Sciatic nerve (tissue), 2 donors: ENCODE results near the gene DXO. TPM values are rescaled to one million over a fixed set of nuclear protein-coding genes. Genes with fewer than 3 reads are reported as not detected.
"Not testable (repeated sequence)": the region's sequence is repeated elsewhere in the genome, so short reads cannot be mapped to it uniquely, and the experiment has no call there.

Source experiments
- ATAC-seq: fragments of 200-7000 bp; cut with Tn5 transposase; one replicate; pipeline ENCODE4 v1.9.1; 2020; ENCODE audit warnings: mild to moderate bottlenecking, moderate library complexity
- DNase-seq: peaks from one replicate; pipeline ENCODE4 v3.0.0-alpha.2; 2020; ENCODE audit warnings: low spot score
- intact Hi-C: fragments of 100-400 bp; cut with DNase I; formaldehyde crosslinking; loops from one replicate; pipeline ENCODE4 v1.14.2; 2022
- microRNA-seq: library from miRNA; unstranded; fragments of <30 nt; microRNA quantifications from one replicate; pipeline ENCODE4 v1.2.0, GENCODE V29; 2020
- total RNA-seq: library from RNA; stranded (reverse); fragmentation: NEBNext Ultra II Directional; extraction: Animal tissue kit (Norgen Biotek cat#: 25700); gene quantifications from one replicate; pipeline ENCODE4 v1.2.1, GENCODE V29; 2021
- donor health status: DM: no; HTN: no; CAD: no.
- donor health status: DM: no; HTN: no; CAD: no.

Gene DXO
- total RNA-seq, 1 donor from 2014 or later: 23.0 TPM

GRCh38 chr6:31943742-31944141 lies 28.2 kb downstream of the DXO start:
- DNase-seq (no peak), ATAC-seq (no peak)
- intact Hi-C loops: no loop called here

GRCh38 chr6:31940256-31940664 lies 31.7 kb downstream of the DXO start:
- ATAC-seq (no peak), DNase-seq (no peak)
- intact Hi-C loops: no loop called here

DNA sequence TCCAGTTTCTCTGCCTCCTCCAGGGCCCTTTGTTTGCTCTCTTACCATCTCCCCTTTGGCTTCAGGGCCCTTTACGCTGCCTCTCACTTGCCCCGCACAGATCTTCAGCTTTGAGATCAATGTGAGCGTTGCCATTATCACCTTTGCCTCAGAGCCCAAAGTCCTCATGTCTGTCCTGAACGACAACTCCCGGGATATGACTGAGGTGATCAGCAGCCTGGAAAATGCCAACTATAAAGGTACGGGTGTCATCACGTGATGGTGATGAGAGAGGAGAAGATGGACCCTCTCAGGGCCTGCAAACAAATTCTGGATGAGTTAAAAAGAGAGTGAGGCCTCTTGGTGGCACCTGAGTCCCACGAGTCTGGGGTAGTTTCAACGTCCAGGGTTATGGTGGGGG lies 36.1 kb downstream of the DXO start:
- intact Hi-C loops: no loop called here
- ATAC-seq (no peak), DNase-seq (no peak)

DNA sequence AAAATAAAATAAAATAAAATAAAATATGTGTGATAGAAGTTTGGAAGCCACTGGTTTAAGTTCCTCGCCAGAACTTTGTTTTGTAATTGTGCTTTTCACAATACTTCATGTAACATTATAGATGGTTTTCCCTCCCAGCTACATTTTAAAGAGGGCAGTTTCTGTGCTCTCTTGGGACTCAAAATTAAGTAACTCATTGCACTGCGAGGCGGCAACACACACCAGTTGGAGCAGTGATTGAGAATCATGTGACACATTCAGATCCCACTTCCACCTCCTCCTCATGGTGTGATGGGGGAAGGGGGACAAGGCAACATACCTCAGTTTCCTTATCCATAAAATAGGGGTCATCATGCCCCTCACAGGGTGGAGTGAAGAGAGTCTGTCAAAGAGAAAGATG lies 36.9 kb downstream of the DXO start:
- intact Hi-C loops: no loop called here
- no peak for DNase-seq
- no peak for ATAC-seq

GRCh38 chr6:31933537-31933936 lies 38.4 kb downstream of the DXO start:
- no peak for DNase-seq
- ATAC-seq: peak; percentile 36
- intact Hi-C loops: no loop called here

DNA sequence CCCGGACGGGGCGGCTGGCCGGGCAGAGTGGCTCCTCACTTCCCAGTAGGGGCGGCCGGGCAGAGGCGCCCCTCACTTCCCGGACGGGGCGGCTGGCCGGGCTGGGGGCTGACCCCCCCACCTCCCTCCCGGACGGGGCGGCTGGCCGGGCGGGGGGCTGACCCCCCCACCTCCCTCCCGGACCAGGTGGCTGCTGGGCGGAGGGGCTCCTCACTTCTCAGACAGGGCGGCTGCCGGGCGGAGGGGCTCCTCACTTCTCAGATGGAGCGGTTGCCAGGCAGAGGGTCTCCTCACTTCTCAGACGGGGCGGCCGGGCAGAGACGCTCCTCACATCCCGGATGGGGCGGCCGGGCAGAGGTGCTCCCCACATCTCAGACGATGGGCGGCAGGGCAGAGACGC lies 39.8 kb downstream of the DXO start:
- ATAC-seq, intact Hi-C loops, DNase-seq: not testable (repeated sequence)

DNA sequence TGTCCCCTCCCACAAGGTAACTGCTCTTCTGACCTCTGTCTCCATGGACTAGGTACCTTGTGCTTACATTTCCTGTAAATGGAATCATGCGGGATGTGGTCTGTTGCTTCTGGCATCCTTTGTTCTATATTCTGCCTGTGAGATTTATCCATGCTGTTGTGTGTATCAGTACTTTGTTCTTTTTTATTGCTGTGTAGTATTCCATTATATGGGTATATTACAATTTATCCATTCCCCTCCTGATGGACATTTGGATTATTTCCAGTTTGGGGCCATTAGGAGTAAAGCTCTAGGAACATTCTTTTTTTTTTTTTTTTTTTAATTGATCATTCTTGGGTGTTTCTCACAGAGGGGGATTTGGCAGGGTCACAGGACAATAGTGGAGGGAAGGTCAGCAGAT lies 41.0 kb downstream of the DXO start:
- ATAC-seq (no peak), DNase-seq (no peak)
- intact Hi-C loops: no loop called here

DNA sequence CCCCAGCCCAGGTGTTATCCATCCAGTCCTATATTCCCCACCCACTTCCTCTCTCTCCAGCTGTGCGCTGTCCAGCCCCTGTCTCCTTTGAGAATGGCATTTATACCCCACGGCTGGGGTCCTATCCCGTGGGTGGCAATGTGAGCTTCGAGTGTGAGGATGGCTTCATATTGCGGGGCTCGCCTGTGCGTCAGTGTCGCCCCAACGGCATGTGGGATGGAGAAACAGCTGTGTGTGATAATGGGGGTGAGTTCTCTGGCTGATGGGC lies 43.3 kb downstream of the DXO start:
- no peak for DNase-seq
- no peak for ATAC-seq

DNA sequence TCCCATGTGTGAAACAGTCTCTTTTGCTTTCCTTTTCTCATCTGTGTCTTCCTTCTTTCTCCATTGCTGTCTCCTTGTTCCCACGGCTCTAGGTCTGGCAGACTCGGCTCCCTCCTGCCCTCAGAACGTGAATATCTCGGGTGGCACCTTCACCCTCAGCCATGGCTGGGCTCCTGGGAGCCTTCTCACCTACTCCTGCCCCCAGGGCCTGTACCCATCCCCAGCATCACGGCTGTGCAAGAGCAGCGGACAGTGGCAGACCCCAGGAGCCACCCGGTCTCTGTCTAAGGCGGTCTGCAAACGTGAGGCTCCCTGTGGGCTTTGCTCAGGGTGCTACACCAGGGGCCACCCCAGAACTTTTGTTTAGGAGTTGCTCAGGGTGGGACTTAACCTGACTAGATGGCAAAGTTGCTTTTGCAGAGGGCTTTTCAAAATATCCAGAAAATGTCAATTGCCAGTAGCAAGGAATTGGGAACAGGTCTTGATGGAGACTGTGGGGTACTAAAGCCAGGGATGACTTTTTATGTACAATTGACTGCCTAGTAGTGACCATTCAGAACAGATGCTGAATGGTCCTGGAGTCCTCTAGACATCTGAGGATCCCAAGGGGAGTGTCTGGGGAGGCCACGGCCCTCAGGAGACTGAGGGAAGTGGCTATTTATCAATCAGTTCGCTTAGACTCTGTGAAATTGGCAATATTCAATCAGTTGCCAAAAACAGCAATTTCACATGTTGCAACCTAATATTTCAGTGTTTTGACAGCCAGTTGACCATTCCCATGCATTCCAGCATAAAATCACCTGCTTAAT lies 43.9 kb downstream of the DXO start:
- DNase-seq (no peak), ATAC-seq (peak; percentile 42)
- intact Hi-C loops: no loop called here

More for the DNA sequence above, 43.3 kb downstream of the DXO start:
- intact Hi-C loops: no loop called here

DNA sequence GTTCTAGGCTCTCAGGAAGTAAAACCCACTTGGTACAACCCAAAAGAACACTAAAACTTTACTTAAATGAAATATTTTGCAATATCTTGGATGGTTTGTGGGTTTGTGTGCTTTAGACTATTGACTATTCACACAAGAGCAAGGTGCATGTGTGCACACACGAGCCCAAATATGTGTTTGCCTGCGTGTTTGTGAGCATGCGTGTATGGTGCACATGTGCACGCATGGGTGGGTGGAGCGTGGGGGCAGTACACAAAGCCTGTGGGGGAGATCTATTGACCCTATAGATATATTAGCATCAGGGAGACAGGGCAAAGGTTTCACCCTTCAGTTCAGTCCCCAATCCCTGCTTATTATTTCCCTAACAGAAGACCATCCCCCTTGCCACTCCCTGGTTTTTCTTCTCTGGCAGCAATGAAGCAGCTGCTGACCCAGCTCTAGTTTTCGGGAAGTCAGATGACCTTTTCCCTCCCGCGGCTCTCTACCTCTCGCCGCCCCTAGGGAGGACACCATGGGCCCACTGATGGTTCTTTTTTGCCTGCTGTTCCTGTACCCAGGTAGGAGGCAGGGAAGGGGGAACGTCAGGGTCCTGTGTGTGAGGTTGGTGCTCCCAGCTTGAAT lies 44.6 kb downstream of the DXO start, which contains the start of gene C2:
Gene C2, plus strand, starts transcription at position 476 of the 621 bp plus-strand sequence. Its CDS starts 36 bp downstream, at position 512.
- peak; percentile 36 for ATAC-seq
- no peak for DNase-seq
- intact Hi-C loops: no loop called here

DNA sequence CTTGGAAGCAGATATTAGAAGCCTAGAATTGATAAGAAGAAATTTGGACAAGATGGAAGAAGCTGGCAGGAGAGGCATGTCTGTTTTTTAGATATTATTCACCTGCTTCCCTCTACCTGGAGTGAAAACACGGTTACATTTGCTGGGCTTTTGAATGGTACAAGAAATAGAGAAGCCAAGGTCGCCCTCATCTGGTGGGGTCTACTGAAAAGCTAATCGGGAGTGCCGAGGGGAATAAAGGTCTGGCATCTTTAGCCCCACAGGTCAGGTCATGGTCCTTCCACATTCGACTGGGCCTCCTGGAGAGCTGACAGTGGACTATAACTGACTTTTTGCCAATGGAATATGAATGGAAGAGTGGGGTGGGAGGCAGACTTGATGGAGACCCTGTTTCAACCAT lies 49.0 kb downstream of the DXO start:
- ATAC-seq (no peak), DNase-seq (no peak)
- intact Hi-C loops: no loop called here

GRCh38 chr6:31920811-31921210 lies 51.1 kb downstream of the DXO start:
- DNase-seq (no peak), ATAC-seq (no peak)
- intact Hi-C loops: no loop called here

Small RNA genes within 50 kb of the gene (microRNA-seq; reads per million reads assigned to microRNA genes)
- gene MIR1236: not detected

Other genes with a start within 250 kb of the DXO start
- gene MPIG6B, start 248.8 kb downstream of the DXO start, total RNA-seq: 0.62 TPM
- gene DDAH2, start 242.8 kb downstream of the DXO start, total RNA-seq: 124 TPM
- gene CLIC1, start 235.6 kb downstream of the DXO start, total RNA-seq: 239 TPM
- gene MSH5, start 232.1 kb downstream of the DXO start, total RNA-seq: 21.2 TPM
- 4.9 TPM for gene SAPCD1, start 209.5 kb downstream of the DXO start, total RNA-seq
- gene VWA7, start 194.8 kb downstream of the DXO start, total RNA-seq: 0.94 TPM
- gene VARS1, start 176.4 kb downstream of the DXO start, total RNA-seq: 42.3 TPM
- gene LSM2, start 165.2 kb downstream of the DXO start, total RNA-seq: 30.1 TPM
- gene HSPA1L, start 156.9 kb downstream of the DXO start, total RNA-seq: 2.8 TPM
- gene HSPA1A, start 156.6 kb downstream of the DXO start, total RNA-seq: 195 TPM
- gene HSPA1B, start 144.4 kb downstream of the DXO start, total RNA-seq: 181 TPM
- gene NEU1, start 109.3 kb downstream of the DXO start, total RNA-seq: 22.1 TPM
- gene SLC44A4, start 93.1 kb downstream of the DXO start, total RNA-seq: 2.1 TPM
- gene EHMT2, start 74.4 kb downstream of the DXO start, total RNA-seq: 49.4 TPM
- 8.4 TPM for gene ZBTB12, start 70.1 kb downstream of the DXO start, total RNA-seq
- 25.0 TPM for gene C2, start 44.4 kb downstream of the DXO start, total RNA-seq
- gene CFB, start 26.0 kb downstream of the DXO start, total RNA-seq: 72.6 TPM
- 55.1 TPM for gene NELFE, start 13.2 kb downstream of the DXO start, total RNA-seq
- gene SKIC2, start 13.0 kb downstream of the DXO start, total RNA-seq: 60.0 TPM
- gene C4A, start 9.9 kb upstream of the DXO start, total RNA-seq: 453 TPM
- 392 TPM for gene C4B, start 42.7 kb upstream of the DXO start, total RNA-seq
- 6.1 TPM for gene CYP21A2, start 66.3 kb upstream of the DXO start, total RNA-seq
- 423 TPM for gene TNXB, start 137.2 kb upstream of the DXO start, total RNA-seq
- 88.4 TPM for gene ATF6B, start 156.1 kb upstream of the DXO start, total RNA-seq
- 2.8 TPM for gene FKBPL, start 158.2 kb upstream of the DXO start, total RNA-seq
- gene PRRT1, start 179.8 kb upstream of the DXO start, total RNA-seq: 6.1 TPM
- gene PPT2, start 182.0 kb upstream of the DXO start, total RNA-seq: 38.8 TPM
- 312 TPM for gene EGFL8, start 192.5 kb upstream of the DXO start, total RNA-seq
- 59.9 TPM for gene AGPAT1, start 203.9 kb upstream of the DXO start, total RNA-seq
- gene RNF5, start 206.3 kb upstream of the DXO start, total RNA-seq: 63.8 TPM
- gene AGER, start 212.1 kb upstream of the DXO start, total RNA-seq: 13.6 TPM
- 97.7 TPM for gene PBX2, start 218.1 kb upstream of the DXO start, total RNA-seq
- gene GPSM3, start 220.5 kb upstream of the DXO start, total RNA-seq: 20.5 TPM